GM12892 (cell line): Measurements from ENCODE around the gene CIC.

Experiments
- DNase-seq: peaks from one replicate; pipeline ENCODE4 v3.0.0; 2011; ENCODE audit not compliant: insufficient read length
- FAIRE-seq: peaks from 2 replicates; lab custom pipeline; 2011; peaks lifted over from hg19 to GRCh38; lab: Jason Lieb, UNC
- POLR2A ChIP-seq: IDR thresholded peaks from 2 replicates; pipeline ENCODE4 v1.6.1; 2011; ENCODE audit warnings: low read depth, low read length, control low read depth
- POLR2AphosphoS5 ChIP-seq: IDR thresholded peaks from 2 replicates; pipeline ENCODE4 v1.6.1; 2011; ENCODE audit warnings: low read depth, low read length, control low read depth
- TAF1 ChIP-seq: IDR thresholded peaks from 2 replicates; pipeline ENCODE4 v1.6.1; 2011; ENCODE audit warnings: low read depth, mild to moderate bottlenecking, control low read depth, low read length, borderline replicate concordance

The CIC gene

GRCh38 chr19:42281827-42282762 is 13.0 kb downstream of the CIC start:
- TF ChIP-seq POLR2A (no peak), TAF1 (no peak), POLR2AphosphoS5 (no peak)
- DNase-seq = no peak
- peak; percentile 33 for FAIRE-seq

- no peak for DNase-seq
- TF ChIP-seq POLR2A = no peak
- no peak for TF ChIP-seq TAF1
- no peak for TF ChIP-seq POLR2AphosphoS5
- no peak for FAIRE-seq
These were observed 13.8 kb downstream of the CIC start for GRCh38 chr19:42282819-42283187.

- DNase-seq (peak; percentile 95), FAIRE-seq (peak; percentile 97)
- TF ChIP-seq POLR2A (no peak), POLR2AphosphoS5 (0 out of 2 replicates have a peak, but pooled peaks have one; percentile 19)
These were observed 14.4 kb downstream of the CIC start for GRCh38 chr19:42283188-42284065.

GRCh38 chr19:42284066-42284501 is 15.0 kb downstream of the CIC start:
- DNase-seq (peak; percentile 85), FAIRE-seq (no peak)
- TF ChIP-seq POLR2A (peak; percentile 43; the same call in 1 of the 2 replicates), POLR2AphosphoS5 (no peak)

- no peak for TF ChIP-seq TAF1
- TF ChIP-seq POLR2A = no peak
- TF ChIP-seq POLR2AphosphoS5 = no peak
- FAIRE-seq = peak; percentile 78
- DNase-seq = no peak
These were observed 15.7 kb downstream of the CIC start for GRCh38 chr19:42284591-42285341.

GRCh38 chr19:42285541-42285941 is 16.5 kb downstream of the CIC start:
- DNase-seq (no peak), FAIRE-seq (no peak)
- no peak for TF ChIP-seq POLR2A
- no peak for TF ChIP-seq POLR2AphosphoS5
- TF ChIP-seq TAF1 = no peak

- DNase-seq (no peak), FAIRE-seq (no peak)
- TF ChIP-seq POLR2AphosphoS5 = no peak
- no peak for TF ChIP-seq POLR2A
- no peak for TF ChIP-seq TAF1
These were observed 16.9 kb downstream of the CIC start for GRCh38 chr19:42285988-42286348.

GRCh38 chr19:42286349-42287016 is 17.4 kb downstream of the CIC start:
- DNase-seq = no peak
- no peak for FAIRE-seq
- TF ChIP-seq TAF1 (no peak), POLR2A (no peak), POLR2AphosphoS5 (no peak)

GRCh38 chr19:42287017-42287826 is 18.2 kb downstream of the CIC start:
- FAIRE-seq (no peak), DNase-seq (no peak)
- TF ChIP-seq POLR2AphosphoS5 = no peak
- TF ChIP-seq TAF1 = no peak
- TF ChIP-seq POLR2A = no peak

GRCh38 chr19:42287827-42288107 is 18.7 kb downstream of the CIC start:
- FAIRE-seq = no peak
- no peak for DNase-seq
- TF ChIP-seq POLR2AphosphoS5 = no peak
- TF ChIP-seq TAF1 = no peak
- TF ChIP-seq POLR2A = no peak
